Epithelial cell of esophagus (primary cell): Measurements from ENCODE around the gene PIKFYVE.
"Not testable (repeated sequence)": the region's sequence is repeated elsewhere in the genome, so short reads cannot be mapped to it uniquely, and the experiment has no call there.

Source experiments
- DNase-seq: peaks from one replicate; pipeline ENCODE4 v3.0.0; 2010; ENCODE audit warnings: low read depth
- H3K4me3 ChIP-seq: 2 replicates; pipeline ENCODE4 v1.5.1; 2011; ENCODE audit warnings: mild to moderate bottlenecking, low read length, control low read depth
- CTCF ChIP-seq: IDR thresholded peaks from 2 replicates; pipeline ENCODE4 v1.5.1; 2011; ENCODE audit warnings: low read depth, mild to moderate bottlenecking, low read length, control low read depth, inconsistent platforms; ENCODE audit not compliant: insufficient read depth; ENCODE audit errors: missing control alignments

The PIKFYVE gene

GRCh38 chr2:208389940-208390339 is 123.9 kb downstream of the PIKFYVE start:
- DNase-seq = no peak
- H3K4me3 ChIP-seq = no peak overlapping the region
- TF ChIP-seq CTCF = no peak

GRCh38 chr2:208392300-208392699 is 126.2 kb downstream of the PIKFYVE start:
- TF ChIP-seq CTCF = peak; percentile 18
- no peak overlapping the region for H3K4me3 ChIP-seq
- DNase-seq = no peak

- not testable (repeated sequence) for H3K4me3 ChIP-seq, DNase-seq
These were observed 130.7 kb downstream of the PIKFYVE start for GRCh38 chr2:208396796-208397195.

- no peak overlapping the region for H3K4me3 ChIP-seq
- TF ChIP-seq CTCF = no peak
- peak; percentile 24 for DNase-seq
These were observed 133.1 kb downstream of the PIKFYVE start for GRCh38 chr2:208399201-208399600.

GRCh38 chr2:208406474-208407451 is 140.7 kb downstream of the PIKFYVE start, which contains the start of gene PTH2R:
TSS of gene PTH2R (plus strand) at chr2:208406792. CDS start at chr2:208407044, 252 bp downstream.
- no peak for TF ChIP-seq CTCF
- peak within 1 kb of the TSS; percentile 15 for H3K4me3 ChIP-seq
- peak; percentile 11 for DNase-seq

- TF ChIP-seq CTCF = peak; percentile 42
- H3K4me3 ChIP-seq = no peak overlapping the region
- DNase-seq = peak; percentile 47
These were observed 141.6 kb downstream of the PIKFYVE start for GRCh38 chr2:208407667-208408066.
